Osteoblast (primary cell): Measurements from ENCODE around the gene KCTD2. TPM values are rescaled to one million over a fixed set of nuclear protein-coding genes. Genes with fewer than 3 reads are reported as not detected.
"Not testable (repeated sequence)": the region's sequence is repeated elsewhere in the genome, so short reads cannot be mapped to it uniquely, and the experiment has no call there.

ENCODE experiments used
- DNase-seq: peaks from one replicate; pipeline ENCODE4 v3.0.0; 2011; ENCODE audit warnings: low spot score, mixed read lengths; ENCODE audit not compliant: insufficient read length; ENCODE audit errors: missing footprints
- H2AFZ ChIP-seq: 2 replicates; pipeline ENCODE4 v1.6.0; 2011; ENCODE audit warnings: mild to moderate bottlenecking, low read length
- H3K27ac ChIP-seq: 2 replicates; pipeline ENCODE4 v1.5.1; 2011; ENCODE audit warnings: mild to moderate bottlenecking, low read depth, low read length, moderate library complexity
- H3K27me3 ChIP-seq: 2 replicates; pipeline ENCODE4 v1.6.0; 2012; ENCODE audit warnings: mild to moderate bottlenecking, control low read depth, inconsistent platforms, low read length, moderate library complexity; ENCODE audit not compliant: insufficient read depth
- H3K36me3 ChIP-seq: 2 replicates; pipeline ENCODE4 v1.5.1; 2011; ENCODE audit warnings: mild to moderate bottlenecking, low read length, control low read depth, moderate library complexity; ENCODE audit not compliant: insufficient read depth
- H3K4me1 ChIP-seq: 2 replicates; pipeline ENCODE4 v1.5.1; 2011; ENCODE audit warnings: mild to moderate bottlenecking, low read length, control low read depth, moderate library complexity; ENCODE audit not compliant: insufficient read depth
- H3K4me2 ChIP-seq: 2 replicates; pipeline ENCODE4 v1.6.0; 2011; ENCODE audit warnings: mild to moderate bottlenecking, low read length; ENCODE audit not compliant: insufficient read depth
- H3K4me3 ChIP-seq: fragments of 200-600 bp; sonication (generic); 3 replicates; pipeline ENCODE4 v1.5.1; 2012; ENCODE audit warnings: mild to moderate bottlenecking, low read length, inconsistent platforms; ENCODE audit not compliant: insufficient read depth
- H3K79me2 ChIP-seq: 2 replicates; pipeline ENCODE4 v1.6.0; 2012; ENCODE audit warnings: mild to moderate bottlenecking, low read length, control low read depth, inconsistent platforms; ENCODE audit not compliant: insufficient read depth
- H3K9me3 ChIP-seq: 2 replicates; pipeline ENCODE4 v1.5.1; 2011; ENCODE audit warnings: low read depth, low read length, control low read depth
- H4K20me1 ChIP-seq: 2 replicates; pipeline ENCODE4 v1.6.0; 2012; ENCODE audit warnings: mild to moderate bottlenecking, low read length, control low read depth; ENCODE audit not compliant: insufficient read depth
- CTCF ChIP-seq: IDR thresholded peaks from 2 replicates; pipeline ENCODE4 v1.5.1; 2011; ENCODE audit warnings: mild to moderate bottlenecking, low read depth, low read length, moderate library complexity; ENCODE audit errors: extremely low read depth
- total RNA-seq: library from RNA; depleted of rRNA; stranded (reverse); fragments of >200 nt; gene quantifications from 2 replicates; pipeline ENCODE4 v1.2.3, GENCODE V29; 2012

KCTD2 gene
- total RNA-seq, 1 donor: 20.3 TPM

- no peak for TF ChIP-seq CTCF
Measured at GRCh38 chr17:75019710-75020109, 27.3 kb upstream of the KCTD2 start.

GRCh38 chr17:75020331-75021110, 26.5 kb upstream of the KCTD2 start:
- peak; percentile 6 for DNase-seq
- H3K4me3 ChIP-seq: no peak overlapping the region
- H2AFZ ChIP-seq: no peak overlapping the region
- H3K4me1 ChIP-seq: no peaks in the 10 kb centered on the region
- no peaks in the 10 kb centered on the region for H3K27me3 ChIP-seq
- no peaks in the 10 kb centered on the region for H3K9me3 ChIP-seq
- no peak overlapping the region for H3K4me2 ChIP-seq
- peaks cover 43% of the 10 kb centered on the region for H3K36me3 ChIP-seq
- H4K20me1 ChIP-seq: no peaks in the 10 kb centered on the region
- H3K79me2 ChIP-seq: peaks cover 9% of the 10 kb centered on the region
- H3K27ac ChIP-seq: no peak overlapping the region
- no peak for TF ChIP-seq CTCF

More at GRCh38 chr17:75019710-75020109, 27.3 kb upstream of the KCTD2 start:
- Histone ChIP-seq H3K27ac (no peak overlapping the region), H2AFZ (no peak overlapping the region), H3K79me2 (peaks cover 13% of the 10 kb centered on the region), H3K27me3 (no peaks in the 10 kb centered on the region), H3K36me3 (peaks cover 43% of the 10 kb centered on the region), H3K4me3 (no peak overlapping the region), H3K4me2 (no peak overlapping the region), H3K4me1 (no peaks in the 10 kb centered on the region), H4K20me1 (no peaks in the 10 kb centered on the region), H3K9me3 (no peaks in the 10 kb centered on the region)
- DNase-seq: no peak

GRCh38 chr17:75024686-75025397, 22.2 kb upstream of the KCTD2 start:
- no peak overlapping the region for H2AFZ ChIP-seq
- no peaks in the 10 kb centered on the region for H3K27me3 ChIP-seq
- H3K4me3 ChIP-seq: no peak overlapping the region
- TF ChIP-seq CTCF: no peak
- DNase-seq: no peak
- H3K4me1 ChIP-seq: no peaks in the 10 kb centered on the region
- H3K79me2 ChIP-seq: no peaks in the 10 kb centered on the region
- no peak overlapping the region for H3K4me2 ChIP-seq
- H3K36me3 ChIP-seq: peaks cover 25% of the 10 kb centered on the region
- no peak overlapping the region for H3K27ac ChIP-seq
- H4K20me1 ChIP-seq: no peaks in the 10 kb centered on the region
- no peaks in the 10 kb centered on the region for H3K9me3 ChIP-seq

- H2AFZ ChIP-seq, H4K20me1 ChIP-seq, H3K27me3 ChIP-seq, H3K4me3 ChIP-seq, H3K4me2 ChIP-seq, DNase-seq, H3K4me1 ChIP-seq, H3K9me3 ChIP-seq, H3K79me2 ChIP-seq, H3K27ac ChIP-seq: not testable (repeated sequence)
- H3K36me3 ChIP-seq: peaks cover 20% of the 10 kb centered on the region
Measured at GRCh38 chr17:75025398-75025734, 21.7 kb upstream of the KCTD2 start.

GRCh38 chr17:75026650-75027049, 20.4 kb upstream of the KCTD2 start:
- not testable (repeated sequence) for H2AFZ ChIP-seq, H3K4me1 ChIP-seq, H3K4me2 ChIP-seq, H3K36me3 ChIP-seq, H3K27ac ChIP-seq, H4K20me1 ChIP-seq, H3K4me3 ChIP-seq, H3K79me2 ChIP-seq, DNase-seq, H3K9me3 ChIP-seq, H3K27me3 ChIP-seq
